Measurements from ENCODE around the gene KIF26A. TPM values are rescaled to one million over a fixed set of nuclear protein-coding genes. Genes with fewer than 3 reads are reported as not detected.

Gene KIF26A
- total RNA-seq, 1 experiment from 2014 or later: 3.1 TPM

DNA sequence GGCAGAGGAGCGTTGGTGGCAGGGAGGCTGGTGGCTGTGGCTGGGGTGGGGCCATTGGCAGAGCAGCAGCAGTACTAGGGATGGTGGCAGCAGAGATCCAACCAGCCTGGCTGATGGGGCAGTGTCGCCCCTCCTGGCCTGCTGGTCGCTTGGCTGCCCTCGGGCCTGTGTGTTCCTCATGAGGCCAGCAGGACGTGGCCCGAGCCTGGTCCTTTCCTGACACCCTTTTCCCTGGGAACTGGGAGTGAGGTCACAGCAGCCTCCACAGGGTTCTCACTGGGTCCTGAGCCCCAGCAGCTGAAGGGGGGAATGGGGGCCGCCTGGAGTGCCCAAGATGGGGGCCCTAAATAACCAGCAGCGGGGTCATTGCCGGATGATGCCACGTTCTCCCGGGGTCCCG, 46.1 kb downstream of the KIF26A start:
- DNase-seq: no peak
- H3F3A ChIP-seq (ENCODE audit: low read length, unreplicated experiment): no peaks in the 10 kb centered on the region
- TF ChIP-seq EZH2 (IDR thresholded peaks at IDR 0.05; ENCODE audit: low read length, unreplicated experiment) (no peak), EZH2phosphoT487 (IDR thresholded peaks at IDR 0.05; ENCODE audit: borderline replicate concordance, low read length) (no peak)
- TF ChIP-seq, protein P1, sequence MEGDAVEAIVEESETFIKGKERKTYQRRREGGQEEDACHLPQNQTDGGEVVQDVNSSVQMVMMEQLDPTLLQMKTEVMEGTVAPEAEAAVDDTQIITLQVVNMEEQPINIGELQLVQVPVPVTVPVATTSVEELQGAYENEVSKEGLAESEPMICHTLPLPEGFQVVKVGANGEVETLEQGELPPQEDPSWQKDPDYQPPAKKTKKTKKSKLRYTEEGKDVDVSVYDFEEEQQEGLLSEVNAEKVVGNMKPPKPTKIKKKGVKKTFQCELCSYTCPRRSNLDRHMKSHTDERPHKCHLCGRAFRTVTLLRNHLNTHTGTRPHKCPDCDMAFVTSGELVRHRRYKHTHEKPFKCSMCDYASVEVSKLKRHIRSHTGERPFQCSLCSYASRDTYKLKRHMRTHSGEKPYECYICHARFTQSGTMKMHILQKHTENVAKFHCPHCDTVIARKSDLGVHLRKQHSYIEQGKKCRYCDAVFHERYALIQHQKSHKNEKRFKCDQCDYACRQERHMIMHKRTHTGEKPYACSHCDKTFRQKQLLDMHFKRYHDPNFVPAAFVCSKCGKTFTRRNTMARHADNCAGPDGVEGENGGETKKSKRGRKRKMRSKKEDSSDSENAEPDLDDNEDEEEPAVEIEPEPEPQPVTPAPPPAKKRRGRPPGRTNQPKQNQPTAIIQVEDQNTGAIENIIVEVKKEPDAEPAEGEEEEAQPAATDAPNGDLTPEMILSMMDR (conservative IDR thresholded peaks at IDR 0.05; ENCODE audit: low read depth, low read length): no peak
- peaks cover 3% of the 10 kb centered on the region; the same call in 1 of the 2 replicates for H3K4me1 ChIP-seq (ENCODE audit: insufficient read depth, low read length)
- CTCF ChIA-PET: no interaction called here
- intact Hi-C loops (cut with micrococcal nuclease): no loop called here
- H3K9me2 ChIP-seq (replicated peaks; ENCODE audit: low read length): no peaks in the 10 kb centered on the region
- no peak overlapping the region for H2AFZ ChIP-seq (ENCODE audit: low read length)
- H3K27me3 ChIP-seq (ENCODE audit: low read length): peaks cover 2% of the 10 kb centered on the region
- ATAC-seq: peak; percentile 9; the same call in 1 of the 2 replicates
- H3K36me3 ChIP-seq (ENCODE audit: low read depth, low read length): no peaks in the 10 kb centered on the region
- H3K9me3 ChIP-seq (ENCODE audit: low read length): no peaks in the 10 kb centered on the region
- no peaks in the 10 kb centered on the region for H4K20me1 ChIP-seq (ENCODE audit: low read length)
- no peaks in the 10 kb centered on the region for H3K79me2 ChIP-seq (ENCODE audit: low read length)
- BruUV-seq (replicated peaks): no TSS peak
- no peak overlapping the region for H3K9ac ChIP-seq (ENCODE audit: low read length)
- H3K4me3 ChIP-seq (ENCODE audit: low read length): no peak overlapping the region
- H3K27ac ChIP-seq (ENCODE audit: low read length): no peak overlapping the region
- H3K4me2 ChIP-seq (ENCODE audit: low read length): no peak overlapping the region
- POLR2A ChIA-PET (ENCODE audit: unreplicated experiment): no interaction called here

DNA sequence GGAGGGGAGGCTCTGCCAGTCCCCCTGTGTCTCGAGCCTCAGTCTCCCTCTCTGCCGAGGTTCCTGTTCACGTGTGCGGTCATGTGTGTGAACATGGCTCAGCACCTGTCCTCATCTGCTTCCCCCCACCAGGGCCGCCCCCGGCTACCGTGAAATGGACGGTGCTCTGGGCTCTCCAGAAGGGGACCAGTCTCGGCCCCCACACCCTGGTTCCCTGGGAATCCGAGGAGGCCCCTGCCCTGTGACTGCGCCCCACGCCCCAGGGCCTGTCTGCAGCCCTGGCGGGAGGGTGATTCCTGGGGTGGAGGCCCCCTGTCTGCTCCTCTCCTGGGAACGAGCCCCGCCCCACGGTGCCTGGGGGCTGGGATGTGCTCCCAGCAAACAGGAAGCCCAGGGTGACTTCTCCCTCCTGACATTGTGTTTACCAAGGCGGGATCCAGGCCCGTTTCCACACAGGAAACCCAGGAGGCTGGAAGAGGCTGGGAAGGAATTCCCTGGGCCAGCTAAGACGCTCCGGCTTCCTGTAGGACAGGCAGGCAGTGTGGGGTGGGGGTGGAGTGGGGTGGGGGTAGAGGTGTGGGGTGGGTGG, 46.6 kb downstream of the KIF26A start:
- Histone ChIP-seq H4K20me1 (ENCODE audit: low read length) (no peaks in the 10 kb centered on the region), H3K4me3 (ENCODE audit: low read length) (no peak overlapping the region), H3K27me3 (ENCODE audit: low read length) (no peaks in the 10 kb centered on the region; the same call in 1 of the 2 replicates), H3K36me3 (ENCODE audit: low read depth, low read length) (no peaks in the 10 kb centered on the region), H3K4me2 (ENCODE audit: low read length) (0 out of 2 replicates have a peak overlapping the region, but pooled peaks have one; percentile 28), H3K27ac (ENCODE audit: low read length) (no peak overlapping the region), H2AFZ (ENCODE audit: low read length) (no peak overlapping the region), H3K9me3 (ENCODE audit: low read length) (no peaks in the 10 kb centered on the region), H3F3A (ENCODE audit: low read length, unreplicated experiment) (no peaks in the 10 kb centered on the region), H3K4me1 (ENCODE audit: insufficient read depth, low read length) (peaks cover 3% of the 10 kb centered on the region; the same call in 1 of the 2 replicates), H3K9me2 (replicated peaks; ENCODE audit: low read length) (no peaks in the 10 kb centered on the region), H3K9ac (ENCODE audit: low read length) (no peak overlapping the region), H3K79me2 (ENCODE audit: low read length) (no peaks in the 10 kb centered on the region)
- BruUV-seq (replicated peaks): no TSS peak
- CTCF ChIA-PET: no interaction called here
- peak; percentile 72 for ATAC-seq
- no peak for TF ChIP-seq EZH2phosphoT487 (IDR thresholded peaks at IDR 0.05; ENCODE audit: borderline replicate concordance, low read length)
- TF ChIP-seq EZH2 (IDR thresholded peaks at IDR 0.05; ENCODE audit: low read length, unreplicated experiment): no peak
- TF ChIP-seq, protein P1 (conservative IDR thresholded peaks at IDR 0.05; ENCODE audit: low read depth, low read length): no peak
- POLR2A ChIA-PET (ENCODE audit: unreplicated experiment): no interaction called here
- peak; percentile 58 for DNase-seq
- intact Hi-C loops (cut with micrococcal nuclease): no loop called here

DNA sequence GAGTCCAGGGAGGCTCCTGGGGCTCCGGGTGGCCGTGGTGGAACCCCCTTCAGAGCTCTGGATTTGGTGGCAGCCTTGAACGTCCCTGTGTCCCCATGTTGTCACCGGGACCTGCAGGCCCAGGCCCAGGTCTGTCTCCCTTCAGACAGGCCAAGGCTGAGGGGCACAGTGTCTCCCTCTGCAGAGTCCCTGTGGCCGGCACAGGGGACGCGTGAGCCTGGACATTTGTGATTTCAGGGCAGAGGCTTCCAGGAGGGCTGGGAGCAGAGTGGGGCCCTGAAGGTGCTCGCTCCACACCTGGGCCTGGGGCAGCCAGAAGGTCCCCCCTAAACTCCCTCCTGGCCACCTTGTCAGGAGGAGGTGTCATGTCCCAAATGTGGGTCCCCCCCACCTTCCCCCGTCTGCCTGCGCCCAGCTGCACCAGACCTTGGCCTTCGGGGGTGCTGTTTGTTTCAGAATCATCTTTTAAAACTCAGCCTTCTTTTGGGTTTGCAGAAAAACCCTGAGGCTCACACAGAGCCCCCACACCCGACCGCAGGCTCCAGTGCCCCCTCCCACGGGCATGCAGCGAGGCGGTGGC, 47.6 kb downstream of the KIF26A start:
- H3K9ac ChIP-seq (ENCODE audit: low read length): no peak overlapping the region
- POLR2A ChIA-PET (ENCODE audit: unreplicated experiment): no interaction called here
- no peak overlapping the region for H3K27ac ChIP-seq (ENCODE audit: low read length)
- no peak for DNase-seq
- H2AFZ ChIP-seq (ENCODE audit: low read length): no peak overlapping the region
- no peaks in the 10 kb centered on the region for H3K27me3 ChIP-seq (ENCODE audit: low read length)
- no peaks in the 10 kb centered on the region for H4K20me1 ChIP-seq (ENCODE audit: low read length)
- H3K4me3 ChIP-seq (ENCODE audit: low read length): no peak overlapping the region
- no peaks in the 10 kb centered on the region for H3K79me2 ChIP-seq (ENCODE audit: low read length)
- intact Hi-C loops (cut with micrococcal nuclease): no loop called here
- H3K9me3 ChIP-seq (ENCODE audit: low read length): no peaks in the 10 kb centered on the region
- H3K36me3 ChIP-seq (ENCODE audit: low read depth, low read length): no peaks in the 10 kb centered on the region
- peaks cover 3% of the 10 kb centered on the region; the same call in 1 of the 2 replicates for H3K4me1 ChIP-seq (ENCODE audit: insufficient read depth, low read length)
- no peak overlapping the region for H3K4me2 ChIP-seq (ENCODE audit: low read length)
- TF ChIP-seq EZH2 (IDR thresholded peaks at IDR 0.05; ENCODE audit: low read length, unreplicated experiment) (no peak), EZH2phosphoT487 (IDR thresholded peaks at IDR 0.05; ENCODE audit: borderline replicate concordance, low read length) (no peak)
- TF ChIP-seq, protein P1 (conservative IDR thresholded peaks at IDR 0.05; ENCODE audit: low read depth, low read length): no peak
- CTCF ChIA-PET: no interaction called here
- BruUV-seq (replicated peaks): no TSS peak
- ATAC-seq: no peak
- H3K9me2 ChIP-seq (replicated peaks; ENCODE audit: low read length): no peaks in the 10 kb centered on the region
- H3F3A ChIP-seq (ENCODE audit: low read length, unreplicated experiment): no peaks in the 10 kb centered on the region
